OCI-LY1 (cell line): Measurements from ENCODE around the gene PCNT.

Source experiments
- H2AFZ ChIP-seq: fragments of 200-600 bp; sonication (generic), shearing (Covaris generic); 2 replicates; pipeline ENCODE4 v1.6.0; 2014; ENCODE audit warnings: antibody characterized with exemption, mild to moderate bottlenecking, low read length
- H3F3A ChIP-seq: fragments of 200-600 bp; sonication (generic), shearing (Covaris generic); 2 replicates; pipeline ENCODE4 v1.6.0; 2014; ENCODE audit warnings: mild to moderate bottlenecking, antibody characterized with exemption, low read length, moderate library complexity; ENCODE audit not compliant: insufficient read depth
- H3K27ac ChIP-seq: fragments of 200-600 bp; sonication (generic); 2 replicates; pipeline ENCODE4 v1.5.1; 2014; ENCODE audit warnings: low read length, mixed run types, mild to moderate bottlenecking, low read depth; ENCODE audit not compliant: poor library complexity, severe bottlenecking
- H3K27me3 ChIP-seq: fragments of 200-600 bp; sonication (generic); 2 replicates; pipeline ENCODE4 v1.6.0; 2014; ENCODE audit warnings: antibody characterized with exemption, mild to moderate bottlenecking, low read length, moderate library complexity; ENCODE audit not compliant: insufficient read depth
- H3K36me3 ChIP-seq: fragments of 200-600 bp; sonication (generic); 2 replicates; pipeline ENCODE4 v1.6.1; 2014; ENCODE audit warnings: mild to moderate bottlenecking, antibody characterized with exemption, low read length, moderate library complexity, mixed read lengths; ENCODE audit not compliant: insufficient read depth
- H3K4me1 ChIP-seq: fragments of 200-600 bp; sonication (generic); 2 replicates; pipeline ENCODE4 v1.5.1; 2014; ENCODE audit warnings: mild to moderate bottlenecking, low read length, moderate library complexity; ENCODE audit not compliant: insufficient read depth, severe bottlenecking
- H3K4me2 ChIP-seq: fragments of 200-600 bp; sonication (generic), shearing (Covaris generic); 2 replicates; pipeline ENCODE4 v1.6.1; 2014; ENCODE audit warnings: low read length
- H3K4me3 ChIP-seq: fragments of 200-600 bp; sonication (generic); 2 replicates; pipeline ENCODE4 v1.5.1; 2014; ENCODE audit warnings: low read length, low read depth, mild to moderate bottlenecking, mixed read lengths; ENCODE audit not compliant: poor library complexity, severe bottlenecking
- H3K79me2 ChIP-seq: fragments of 200-600 bp; shearing (Covaris generic); 2 replicates; pipeline ENCODE4 v1.6.1; 2016; ENCODE audit warnings: mixed run types, low read length, mixed read lengths; ENCODE audit not compliant: insufficient read depth
- H3K9ac ChIP-seq: fragments of 200-600 bp; sonication (generic), shearing (Covaris generic); 2 replicates; pipeline ENCODE4 v1.6.1; 2014; ENCODE audit warnings: mild to moderate bottlenecking, low read length, mixed read lengths
- H3K9me2 ChIP-seq: fragments of 200-600 bp; sonication (generic), shearing (Covaris generic); 2 replicates; pipeline ENCODE4 v1.6.1; 2014; ENCODE audit warnings: low read depth, mild to moderate bottlenecking, low read length, mixed read lengths
- H3K9me3 ChIP-seq: fragments of 200-600 bp; shearing (Covaris generic); 2 replicates; pipeline ENCODE4 v1.6.1; 2014; ENCODE audit warnings: low read length, mixed read lengths
- H4K20me1 ChIP-seq: fragments of 200-600 bp; sonication (generic), shearing (Covaris generic); 2 replicates; pipeline ENCODE4 v1.6.0; 2016; ENCODE audit warnings: mild to moderate bottlenecking, low read length; ENCODE audit not compliant: insufficient read depth
- CTCF ChIP-seq: fragments of 200-600 bp; sonication (generic), shearing (Covaris generic); IDR thresholded peaks from 2 replicates; pipeline ENCODE4 v1.5.1; 2017; ENCODE audit warnings: mild to moderate bottlenecking, antibody characterized with exemption, low read length, moderate library complexity, mixed read lengths
- EZH2 ChIP-seq: fragments of 200-600 bp; sonication (generic), shearing (Covaris generic); IDR thresholded peaks from 2 replicates; pipeline ENCODE4 v1.8.0; 2017; ENCODE audit warnings: borderline replicate concordance, mixed run types, mild to moderate bottlenecking, antibody characterized with exemption, low read length, moderate library complexity, mixed read lengths

The PCNT gene

GRCh38 chr21:46468108-46468774 lies 144.3 kb downstream of the PCNT start:
- no peak overlapping the region for H2AFZ ChIP-seq
- H3K9me2 ChIP-seq: no peaks in the 10 kb centered on the region
- no peak overlapping the region for H3K4me2 ChIP-seq
- TF ChIP-seq EZH2: no peak
- TF ChIP-seq CTCF: no peak
- no peak overlapping the region for H3K27ac ChIP-seq
- no peak overlapping the region for H3K4me3 ChIP-seq
- H3K9me3 ChIP-seq: no peaks in the 10 kb centered on the region
- no peaks in the 10 kb centered on the region for H4K20me1 ChIP-seq
- H3K36me3 ChIP-seq: peaks cover 7% of the 10 kb centered on the region; the same call in 1 of the 2 replicates
- H3K9ac ChIP-seq: no peak overlapping the region
- peaks cover 14% of the 10 kb centered on the region for H3K4me1 ChIP-seq
- no peaks in the 10 kb centered on the region for H3K79me2 ChIP-seq
- no peaks in the 10 kb centered on the region for H3F3A ChIP-seq
- no peaks in the 10 kb centered on the region for H3K27me3 ChIP-seq

- Histone ChIP-seq H3K9me3 (no peaks in the 10 kb centered on the region), H4K20me1 (no peaks in the 10 kb centered on the region), H3K36me3 (0 out of 2 replicates have a peak, but pooled peaks cover 3% of the 10 kb centered on the region), H3K9me2 (no peaks in the 10 kb centered on the region), H3K4me3 (no peak overlapping the region), H3K4me1 (peaks cover 14% of the 10 kb centered on the region), H3K27me3 (no peaks in the 10 kb centered on the region), H3K79me2 (no peaks in the 10 kb centered on the region), H3K27ac (no peak overlapping the region), H3F3A (no peaks in the 10 kb centered on the region), H3K4me2 (no peak overlapping the region), H3K9ac (no peak overlapping the region), H2AFZ (no peak overlapping the region)
- TF ChIP-seq CTCF: no peak
- no peak for TF ChIP-seq EZH2
These were observed 145.3 kb downstream of the PCNT start for GRCh38 chr21:46469275-46469674.

GRCh38 chr21:46471514-46471913 lies 147.6 kb downstream of the PCNT start:
- no peaks in the 10 kb centered on the region for H3F3A ChIP-seq
- H3K9me3 ChIP-seq: no peaks in the 10 kb centered on the region
- H3K4me3 ChIP-seq: no peak overlapping the region
- H2AFZ ChIP-seq: no peak overlapping the region
- H3K36me3 ChIP-seq: no peaks in the 10 kb centered on the region
- peaks cover 14% of the 10 kb centered on the region for H3K4me1 ChIP-seq
- no peaks in the 10 kb centered on the region for H4K20me1 ChIP-seq
- no peak overlapping the region for H3K9ac ChIP-seq
- no peak overlapping the region for H3K27ac ChIP-seq
- TF ChIP-seq EZH2: no peak
- no peak for TF ChIP-seq CTCF
- no peak overlapping the region for H3K4me2 ChIP-seq
- H3K9me2 ChIP-seq: no peaks in the 10 kb centered on the region
- H3K79me2 ChIP-seq: no peaks in the 10 kb centered on the region
- no peaks in the 10 kb centered on the region for H3K27me3 ChIP-seq
